Pancreas (tissue), 10 donors: ENCODE measurements around the gene IQGAP3. TPM values are rescaled to one million over a fixed set of nuclear protein-coding genes. Genes with fewer than 3 reads are reported as not detected.

Experiments
- ATAC-seq, 4 donors: fragments of 200-7000 bp; cut with Tn5 transposase; one replicate each; pipeline versions ENCODE4 v1.8.0 to v1.9.1; 2020; ENCODE audit warnings: mild to moderate bottlenecking in 4 of 4, moderate library complexity in 4 of 4
- DNase-seq, 6 donors: peaks; one replicate each; pipeline ENCODE4 v3.0.0-alpha.2; 2020
- FAIRE-seq: peaks from 2 replicates; lab custom pipeline; 2012; peaks lifted over from hg19 to GRCh38; lab: Jason Lieb, UNC
- H3K27ac ChIP-seq, 4 donors: fragments of 200-600 bp; sonication (generic); 1 replicate in 3 of 4; 2 replicates in 1 of 4; pipeline versions ENCODE4 v1.5.0 to v1.8.0; 2020
- H3K27me3 ChIP-seq, 4 donors: fragments of 200-600 bp; one replicate each; pipeline ENCODE4 v1.8.0; 2021
- H3K36me3 ChIP-seq, 3 donors: fragments of 200-600 bp; sonication (generic) in 1 of 3; one replicate each; pipeline versions ENCODE4 v1.5.0 to v1.8.0; 2020 to 2021
- H3K4me1 ChIP-seq, 3 donors: fragments of 200-600 bp; one replicate each; pipeline ENCODE4 v1.8.0; 2021
- H3K4me3 ChIP-seq, 4 donors: fragments of 200-600 bp; sonication (generic) in 2 of 4; one replicate each; pipeline versions ENCODE4 v1.5.0 to v1.8.0; 2020 to 2021
- H3K9me3 ChIP-seq, 4 donors: fragments of 200-600 bp; one replicate each; pipeline ENCODE4 v1.8.0; 2021
- CTCF ChIP-seq, 4 donors: fragments of 200-600 bp; sonication (generic) in 3 of 4; IDR thresholded peaks; one replicate each; pipeline versions ENCODE4 v1.5.0 to v1.8.0; 2021; ENCODE audit warnings: antibody characterized with exemption in 4 of 4
- whole genome bisulfite sequencing, 2 donors: extraction: QIAGEN DNeasy Blood & Tissue Kit; methylation state at CpG; one replicate each; pipeline ENCODE4 v1.1.7; 2013; 5-methylcytosine and 5-hydroxymethylcytosine counted together
- intact Hi-C, 3 donors: fragments of 100-400 bp; cut with DNase I; formaldehyde crosslinking; loops; one replicate each; pipeline versions ENCODE4 v1.11.1 to v1.14.2; 2022
- polyA plus RNA-seq, 2 donors: library from polyadenylated mRNA; stranded (reverse); fragments of 200-250 nt; gene quantifications; one replicate each; pipeline ENCODE4 v1.2.3, GENCODE V29; 2013
- total RNA-seq, 6 donors: library from RNA; stranded (reverse); fragmentation: NEBNext Ultra II Directional in 4 of 6; extraction: Animal tissue kit (Norgen Biotek cat#: 25700) in 4 of 6; gene quantifications; one replicate each; pipeline versions ENCODE4 v1.2.1 to v1.2.4, GENCODE V29; 2021 to 2023
- donor health status: healthy with polysubstance abuse.
- donor health status: DM: no; HTN: no; CAD: no; lungs with moderate emphysema.
- donor health status: DM: no; HTN: no; CAD: no.
- donor health status: control.
- donor health status: control.
- donor health status: Bipolar disorder and iron deficiency.
- donor health status: DM: yes; HTN: yes; CAD: no.
- donor health status: DM: no; HTN: no; CAD: no.
- donor health status: DM: no; HTN: no; CAD: no.
- donor health status: DM: yes; HTN: yes; CAD: no.

IQGAP3 gene
- total and polyA plus RNA-seq, 8 donors, result 0.02 to 0.90 (median 0.23) TPM; not detected in 1

GRCh38 chr1:156475568-156476500 lies 96.5 kb downstream of the IQGAP3 start:
- TF ChIP-seq CTCF (IDR thresholded peaks at IDR 0.05), result no peak
- H3K4me1 ChIP-seq, result peaks cover 19 to 65% (median 39%) of the 10 kb centered on the region in 3 donors
- no peaks in the 10 kb centered on the region for H3K27me3 ChIP-seq
- no peaks in the 10 kb centered on the region for H3K9me3 ChIP-seq
- peaks cover 2 to 69% (median 35%) of the 10 kb centered on the region in 3 donors for H3K36me3 ChIP-seq
- peak overlapping the region; percentile 32 to 76 (median 48) for H3K27ac ChIP-seq
- intact Hi-C loops, result no loop called here
- DNase-seq, result peak; percentile 73 to 93 (median 89)
- WGBS, 2 donors, result 46 to 50% methylated on average over 25 of the region's 25 CpGs
- H3K4me3 ChIP-seq, result no peak overlapping the region
- peak; percentile 27 to 67 (median 56) for ATAC-seq
- FAIRE-seq, result no peak

Other genes with a start within 250 kb of the IQGAP3 start
- 100 to 1,000 TPM in 1 of 6 donors, 10 to 100 TPM in 5; 47.1 to 107 (median 87.1) TPM for gene CCT3, start 234.3 kb downstream of the IQGAP3 start, total RNA-seq
- gene CCT3, start 234.3 kb downstream of the IQGAP3 start, polyA plus RNA-seq, result 10 to 100 TPM; 58.3 to 81.5 TPM
- not detected for gene TSACC, start 234.0 kb downstream of the IQGAP3 start, total RNA-seq
- under 1 TPM in 1 of 2 donors, not detected in 1; 0.56 TPM for gene TSACC, start 234.0 kb downstream of the IQGAP3 start, polyA plus RNA-seq
- under 1 TPM; 0.16 to 1.00 (median 0.40) TPM for gene RHBG, start 203.4 kb downstream of the IQGAP3 start, total RNA-seq
- 1 to 10 TPM; 1.3 to 3.5 TPM for gene RHBG, start 203.4 kb downstream of the IQGAP3 start, polyA plus RNA-seq
- 10 to 100 TPM; 19.1 to 31.8 (median 26.2) TPM for gene MEF2D, start 71.8 kb downstream of the IQGAP3 start, total RNA-seq
- gene MEF2D, start 71.8 kb downstream of the IQGAP3 start, polyA plus RNA-seq, result 10 to 100 TPM; 15.7 to 20.0 TPM
- gene TTC24, start 7.2 kb upstream of the IQGAP3 start, total RNA-seq, result not detected
- not detected for gene TTC24, start 7.2 kb upstream of the IQGAP3 start, polyA plus RNA-seq
- 10 to 100 TPM; 23.9 to 38.5 (median 36.1) TPM for gene NAXE, start 19.2 kb upstream of the IQGAP3 start, total RNA-seq
- gene NAXE, start 19.2 kb upstream of the IQGAP3 start, polyA plus RNA-seq, result 10 to 100 TPM; 35.0 to 60.4 TPM
- 10 to 100 TPM in 3 of 6 donors, 1 to 10 TPM in 3; 6.4 to 16.0 (median 11.4) TPM for gene GPATCH4, start 28.9 kb upstream of the IQGAP3 start, total RNA-seq
- gene GPATCH4, start 28.9 kb upstream of the IQGAP3 start, polyA plus RNA-seq, result 10 to 100 TPM; 14.4 to 16.9 TPM
- gene HAPLN2, start 46.9 kb upstream of the IQGAP3 start, total RNA-seq, result not detected
- gene HAPLN2, start 46.9 kb upstream of the IQGAP3 start, polyA plus RNA-seq, result under 1 TPM; 0.38 to 0.46 TPM
- under 1 TPM in 1 of 6 donors, not detected in 5; 0.12 TPM for gene BCAN, start 69.6 kb upstream of the IQGAP3 start, total RNA-seq
- not detected for gene BCAN, start 69.6 kb upstream of the IQGAP3 start, polyA plus RNA-seq
- gene NES, start 104.8 kb upstream of the IQGAP3 start, total RNA-seq, result 1 to 10 TPM; 1.1 to 7.6 (median 3.4) TPM
- 1 to 10 TPM; 3.5 to 7.0 TPM for gene NES, start 104.8 kb upstream of the IQGAP3 start, polyA plus RNA-seq
- gene CRABP2, start 133.0 kb upstream of the IQGAP3 start, total RNA-seq, result 1 to 10 TPM in 3 of 6 donors, under 1 TPM in 3; 0.38 to 5.0 (median 1.2) TPM
- 1 to 10 TPM; 3.3 to 4.0 TPM for gene CRABP2, start 133.0 kb upstream of the IQGAP3 start, polyA plus RNA-seq
- gene METTL25B, start 155.9 kb upstream of the IQGAP3 start, total RNA-seq, result 10 to 100 TPM; 16.8 to 22.6 (median 18.2) TPM
- 10 to 100 TPM; 56.0 to 64.9 TPM for gene METTL25B, start 155.9 kb upstream of the IQGAP3 start, polyA plus RNA-seq
- 10 to 100 TPM in 3 of 6 donors, 1 to 10 TPM in 3; 7.7 to 13.2 (median 9.6) TPM for gene ISG20L2, start 156.2 kb upstream of the IQGAP3 start, total RNA-seq
- 1 to 10 TPM; 5.2 to 8.8 TPM for gene ISG20L2, start 156.2 kb upstream of the IQGAP3 start, polyA plus RNA-seq
- gene MRPL24, start 168.5 kb upstream of the IQGAP3 start, total RNA-seq, result 10 to 100 TPM; 39.8 to 57.8 (median 43.6) TPM
- gene MRPL24, start 168.5 kb upstream of the IQGAP3 start, polyA plus RNA-seq, result 10 to 100 TPM; 64.5 to 68.6 TPM
- 100 to 1,000 TPM in 1 of 6 donors, 10 to 100 TPM in 5; 43.5 to 112 (median 64.2) TPM for gene HDGF, start 179.1 kb upstream of the IQGAP3 start, total RNA-seq
- 10 to 100 TPM; 58.5 to 87.4 TPM for gene HDGF, start 179.1 kb upstream of the IQGAP3 start, polyA plus RNA-seq
- gene PRCC, start 195.0 kb upstream of the IQGAP3 start, total RNA-seq, result 10 to 100 TPM; 18.5 to 34.7 (median 20.3) TPM
- 10 to 100 TPM; 31.4 to 41.6 TPM for gene PRCC, start 195.0 kb upstream of the IQGAP3 start, polyA plus RNA-seq
- gene SH2D2A, start 244.3 kb upstream of the IQGAP3 start, total RNA-seq, result 1 to 10 TPM in 2 of 6 donors, under 1 TPM in 4; 0.16 to 1.5 (median 0.71) TPM
- 1 to 10 TPM in 1 of 2 donors, under 1 TPM in 1; 0.40 to 1.3 TPM for gene SH2D2A, start 244.3 kb upstream of the IQGAP3 start, polyA plus RNA-seq